Anterior cingulate cortex (tissue), 58 donors: Measurements from ENCODE around the gene UTS2R.

Experiments
- DNase-seq, 58 donors: peaks; one replicate each; lab custom pipeline; 2025; lab: John Stamatoyannopoulos, UW

The UTS2R gene

DNA sequence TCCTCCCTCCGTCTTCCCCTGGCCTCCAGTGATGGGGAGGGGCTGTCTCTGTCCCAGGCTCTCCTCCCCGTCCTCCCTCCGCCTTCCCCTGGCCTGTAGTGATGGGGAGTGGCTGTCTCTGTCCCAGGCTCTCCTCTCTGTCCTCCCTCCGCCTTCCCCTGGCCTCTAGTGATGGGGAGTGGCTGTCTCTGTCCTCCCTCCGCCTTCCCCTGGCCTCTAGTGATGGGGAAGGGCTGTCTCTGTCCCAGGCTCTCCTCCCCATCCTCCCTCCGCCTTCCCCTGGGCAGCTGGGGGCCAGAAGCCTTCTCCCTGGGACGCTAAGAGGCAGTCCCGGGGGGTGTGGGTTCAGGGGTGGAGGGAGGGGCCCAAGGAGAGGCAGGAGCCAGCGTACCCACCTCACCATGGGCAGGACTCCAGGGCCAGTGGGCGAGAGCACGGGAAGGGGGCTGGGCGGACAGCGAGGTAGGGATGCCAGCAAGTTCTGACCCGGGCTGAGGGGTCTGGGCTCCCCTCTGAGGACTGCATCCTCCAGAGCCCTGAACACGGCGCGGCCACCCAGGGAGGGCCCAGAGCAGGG lies 14.8 kb downstream of the UTS2R start:
- DNase-seq: no peak

GRCh38 chr17:82386881-82387704 lies 15.5 kb downstream of the UTS2R start:
- DNase-seq: no peak

DNA sequence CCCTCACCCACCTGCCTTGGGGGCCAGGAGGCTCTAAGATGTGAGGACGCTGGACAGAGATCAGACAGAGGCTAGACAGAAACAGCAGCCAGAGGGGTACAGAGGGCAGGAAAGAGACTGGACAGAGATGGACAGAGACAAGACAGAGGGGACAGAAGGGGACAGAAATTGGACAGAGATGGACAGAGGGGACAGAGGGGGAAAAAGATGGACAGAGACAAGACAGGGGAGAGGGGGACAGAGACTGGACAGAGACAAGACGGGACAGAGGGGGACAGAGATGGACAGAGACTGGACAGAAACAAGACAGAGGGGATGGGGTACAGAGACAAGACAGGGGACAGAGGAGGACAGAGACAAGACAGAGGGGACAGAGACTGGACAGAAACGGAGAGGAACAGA lies 16.1 kb downstream of the UTS2R start:
- DNase-seq: no peak

DNA sequence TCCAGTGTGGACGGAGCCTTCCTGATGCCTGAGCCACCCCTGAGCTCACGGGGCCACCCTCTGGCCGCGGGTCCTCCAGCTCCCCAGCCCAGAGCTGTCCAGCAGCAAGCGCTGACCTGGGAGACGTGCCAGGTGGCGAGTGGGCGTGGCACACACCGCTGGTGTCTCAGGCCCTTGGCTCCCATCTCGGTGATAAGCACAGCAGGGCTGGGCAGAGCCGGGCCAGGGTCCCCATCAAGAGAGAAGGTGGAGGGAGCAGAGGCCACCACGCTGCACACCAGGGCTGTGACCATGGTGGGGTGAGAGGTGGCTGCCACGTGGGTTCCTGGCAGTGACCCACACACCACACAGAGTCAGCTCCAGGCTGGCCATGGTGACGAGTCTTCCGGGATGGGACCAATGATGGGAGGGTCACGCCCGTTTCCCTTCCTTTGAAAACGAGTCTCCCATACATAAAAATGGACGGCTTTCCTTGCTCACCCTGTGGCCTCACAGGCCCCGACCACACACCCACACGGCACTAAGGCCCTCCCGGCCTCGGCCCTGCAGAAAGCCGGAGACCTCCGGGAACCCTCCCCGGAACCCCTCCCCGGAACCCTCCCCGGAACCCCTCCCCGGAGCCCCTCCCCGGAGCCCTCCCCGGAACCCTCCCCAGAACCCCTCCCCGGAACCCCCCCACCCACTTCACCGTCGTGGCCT lies 16.8 kb downstream of the UTS2R start:
- DNase-seq: no peak

DNA sequence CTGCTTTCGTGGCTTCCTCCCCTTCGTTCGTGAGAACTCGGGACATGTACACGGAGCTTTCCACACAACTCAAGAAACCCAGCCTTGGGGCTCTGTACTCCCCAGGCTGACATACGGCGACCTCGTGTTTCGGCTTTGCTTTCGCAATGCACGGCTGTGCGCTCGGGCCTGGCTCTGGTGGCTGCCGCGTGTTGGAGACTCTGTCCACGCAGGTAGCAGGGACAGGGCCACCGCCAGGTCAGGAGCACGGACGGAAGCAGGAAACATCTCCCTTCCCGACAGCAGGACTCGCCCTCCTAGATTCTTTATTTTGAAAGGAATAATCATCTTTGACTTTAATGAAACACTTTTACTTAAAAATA lies 17.3 kb downstream of the UTS2R start:
- no peak for DNase-seq

GRCh38 chr17:82389379-82389778 lies 17.8 kb downstream of the UTS2R start:
- no peak for DNase-seq

GRCh38 chr17:82390015-82390859 lies 18.7 kb downstream of the UTS2R start:
- no peak for DNase-seq

DNA sequence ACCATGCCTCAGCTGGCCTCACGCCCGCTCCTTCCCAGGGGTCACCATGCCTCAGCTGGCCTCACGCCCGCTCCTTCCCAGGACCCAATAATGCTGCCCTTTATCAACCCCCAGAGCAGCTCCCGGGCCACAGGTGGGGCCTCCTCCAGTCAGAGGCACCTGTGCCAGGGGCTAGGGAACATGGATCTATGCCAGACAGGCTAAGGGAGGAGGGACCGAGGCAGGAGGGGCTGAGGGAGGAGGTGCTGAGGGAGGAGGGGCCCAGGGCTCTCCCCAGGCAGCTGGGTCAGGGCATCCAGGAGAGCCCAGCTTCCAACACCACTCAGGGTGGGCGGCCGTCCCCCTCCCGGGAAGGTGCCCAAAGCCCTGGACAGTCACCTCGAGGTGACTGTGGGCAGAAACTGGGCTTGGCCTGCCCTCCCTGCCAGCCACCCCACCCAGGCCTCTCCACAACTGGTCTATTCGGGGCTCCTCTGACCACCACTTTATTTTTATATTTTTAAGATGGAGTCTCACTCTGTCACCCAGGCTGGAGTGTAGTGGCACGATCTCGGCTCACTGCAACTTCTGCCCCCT lies 19.4 kb downstream of the UTS2R start:
- no peak for DNase-seq

GRCh38 chr17:82391496-82392066 lies 20.0 kb downstream of the UTS2R start:
- no peak for DNase-seq

- no peak for DNase-seq
These were observed 20.8 kb downstream of the UTS2R start for GRCh38 chr17:82392209-82392920.

DNA sequence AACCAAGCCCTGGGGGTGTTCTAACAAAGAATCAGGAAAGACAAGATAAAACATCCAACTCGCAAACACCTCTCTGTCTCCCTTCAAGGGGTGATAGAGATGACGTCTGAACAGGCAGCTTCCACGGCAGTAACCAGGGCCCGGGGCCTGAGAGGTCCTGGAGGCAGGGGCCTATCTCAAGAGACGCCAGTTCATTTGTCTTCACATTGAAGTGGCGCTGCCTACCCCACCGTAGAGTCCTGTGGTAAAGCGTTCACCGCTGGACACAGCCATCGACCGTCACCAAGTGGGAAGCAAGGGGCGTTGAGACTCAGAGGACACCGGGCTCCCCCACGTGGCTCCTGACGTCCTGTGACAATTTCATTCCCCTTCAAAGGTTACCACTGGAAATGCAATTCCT lies 21.4 kb downstream of the UTS2R start:
- no peak for DNase-seq

- DNase-seq: no peak
These were observed 22.7 kb downstream of the UTS2R start for GRCh38 chr17:82394278-82394677.

DNA sequence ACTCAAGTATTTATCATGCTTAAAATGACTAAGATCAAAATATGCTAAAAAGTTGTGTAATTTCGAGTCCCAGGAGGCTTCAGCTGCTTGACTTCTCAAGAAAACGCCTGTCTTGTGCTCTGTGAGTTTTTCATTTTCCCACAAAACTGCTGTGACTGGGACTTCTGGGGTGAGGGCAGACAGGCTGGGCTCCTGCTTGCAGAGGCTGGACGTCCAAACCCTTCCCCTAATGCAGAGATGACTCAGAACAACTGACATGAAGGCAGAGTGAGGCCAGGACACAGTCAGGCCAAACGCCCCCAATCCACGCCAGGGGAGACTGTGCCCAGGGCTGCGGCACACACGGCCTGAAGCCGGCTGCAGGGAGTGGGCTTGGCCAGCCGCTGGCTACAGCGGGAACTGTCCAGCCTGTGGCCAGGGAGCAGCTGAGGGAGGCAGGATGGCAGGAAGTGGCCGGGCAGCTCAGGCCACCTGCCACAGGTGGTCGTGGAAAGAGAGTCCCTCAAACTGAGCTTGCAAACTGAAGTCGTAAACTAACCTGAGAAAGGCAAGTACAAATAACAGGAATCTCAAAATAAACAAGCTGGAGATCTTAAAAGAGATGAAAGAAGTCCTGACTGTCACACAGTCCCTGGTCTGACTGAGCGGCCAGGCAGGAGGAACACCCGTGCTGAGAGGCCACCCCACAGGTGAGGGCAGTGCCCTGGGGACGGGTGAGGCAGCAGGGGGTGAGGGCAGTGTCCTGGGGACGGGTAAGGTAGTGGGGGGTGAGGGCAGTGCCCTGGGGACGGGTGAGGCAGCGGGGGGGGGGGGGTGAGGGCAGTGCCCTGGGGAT lies 25.3 kb downstream of the UTS2R start:
- DNase-seq: no peak

- no peak for DNase-seq
These were observed 26.1 kb downstream of the UTS2R start for GRCh38 chr17:82397449-82398335.

- DNase-seq: peak in 47 of 58 donors; percentile 11 to 88 (median 43)
These were observed 27.5 kb downstream of the UTS2R start for GRCh38 chr17:82399041-82399441.

GRCh38 chr17:82399601-82400101 lies 28.1 kb downstream of the UTS2R start:
- no peak for DNase-seq

DNA sequence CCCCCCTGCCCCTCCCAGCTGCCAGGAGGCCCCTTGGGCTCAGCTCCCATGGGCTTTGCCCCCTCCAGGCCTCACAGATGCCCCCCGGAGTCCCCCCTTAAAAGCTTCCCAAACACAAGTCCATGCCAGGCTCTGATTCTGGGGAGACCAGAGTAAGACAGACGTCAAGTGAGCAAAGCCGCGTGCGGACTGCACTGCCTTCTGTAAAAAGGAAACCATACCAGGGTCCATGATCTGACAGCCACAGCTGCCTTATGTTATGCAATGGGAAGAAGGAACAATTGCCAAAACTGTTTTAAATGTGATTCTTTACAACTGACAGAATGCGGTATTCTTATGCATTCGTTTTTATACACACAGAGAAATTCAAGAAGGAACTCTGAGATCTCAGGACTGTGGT lies 28.6 kb downstream of the UTS2R start:
- DNase-seq: no peak
